DMS153 (cell line): ENCODE measurements around the gene ITGB2.

Source experiments
- DNase-seq: peaks from one replicate; lab custom pipeline; 2025; lab: John Stamatoyannopoulos, UW

The ITGB2 gene

GRCh38 chr21:44897326-44898010, 23.2 kb downstream of the ITGB2 start:
- no peak for DNase-seq

GRCh38 chr21:44896561-44897286, 24.0 kb downstream of the ITGB2 start:
- DNase-seq: no peak

DNA sequence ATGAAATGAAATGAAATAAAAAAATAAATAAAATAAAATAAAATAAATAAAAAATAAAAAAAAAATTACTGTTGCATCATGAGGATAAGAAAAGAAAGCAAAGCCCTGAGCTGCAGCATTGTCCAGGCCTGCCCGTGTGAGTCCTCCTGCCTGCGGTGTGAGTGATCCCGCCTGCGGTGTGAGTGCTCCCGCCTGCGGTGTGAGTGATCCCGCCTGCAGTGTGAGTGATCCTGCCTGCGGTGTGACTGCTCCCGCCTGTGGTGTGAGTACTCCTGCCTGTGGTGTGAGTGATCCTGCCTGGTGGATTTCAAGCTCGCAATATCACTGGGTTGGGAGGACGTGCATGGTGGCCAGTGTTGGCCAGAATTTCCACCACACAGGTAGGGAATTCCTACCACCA, 24.8 kb downstream of the ITGB2 start:
- DNase-seq: no peak

DNA sequence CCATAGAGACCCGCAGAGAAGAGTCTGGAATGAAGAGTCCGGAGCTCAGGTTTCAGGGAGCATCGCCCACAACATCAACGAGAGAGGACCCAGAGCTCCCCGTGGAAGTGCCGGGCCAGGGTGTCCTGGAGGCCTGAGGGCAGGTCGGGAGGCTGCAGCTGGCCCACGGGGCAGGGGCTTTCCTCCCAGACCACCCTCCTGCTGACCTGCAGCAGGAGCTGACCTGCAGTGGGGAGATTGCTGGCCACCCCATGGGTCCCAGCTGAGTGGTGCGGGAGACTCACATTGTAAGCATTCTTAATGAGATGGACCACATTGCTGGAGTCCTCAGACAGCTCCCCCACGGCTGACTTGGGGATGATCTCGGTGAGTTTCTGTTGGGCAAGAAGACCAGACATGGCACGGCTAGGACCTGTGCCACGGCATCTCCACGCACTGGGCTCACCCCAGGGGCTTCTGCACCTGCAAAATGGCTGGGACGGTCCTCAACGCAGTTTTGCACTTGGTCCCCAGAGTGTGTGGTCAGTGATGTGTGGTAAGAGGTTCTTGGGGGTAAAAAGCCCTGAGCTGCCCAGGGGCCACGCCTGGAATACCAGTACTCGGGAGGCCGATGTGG, 25.9 kb downstream of the ITGB2 start:
- DNase-seq: no peak

DNA sequence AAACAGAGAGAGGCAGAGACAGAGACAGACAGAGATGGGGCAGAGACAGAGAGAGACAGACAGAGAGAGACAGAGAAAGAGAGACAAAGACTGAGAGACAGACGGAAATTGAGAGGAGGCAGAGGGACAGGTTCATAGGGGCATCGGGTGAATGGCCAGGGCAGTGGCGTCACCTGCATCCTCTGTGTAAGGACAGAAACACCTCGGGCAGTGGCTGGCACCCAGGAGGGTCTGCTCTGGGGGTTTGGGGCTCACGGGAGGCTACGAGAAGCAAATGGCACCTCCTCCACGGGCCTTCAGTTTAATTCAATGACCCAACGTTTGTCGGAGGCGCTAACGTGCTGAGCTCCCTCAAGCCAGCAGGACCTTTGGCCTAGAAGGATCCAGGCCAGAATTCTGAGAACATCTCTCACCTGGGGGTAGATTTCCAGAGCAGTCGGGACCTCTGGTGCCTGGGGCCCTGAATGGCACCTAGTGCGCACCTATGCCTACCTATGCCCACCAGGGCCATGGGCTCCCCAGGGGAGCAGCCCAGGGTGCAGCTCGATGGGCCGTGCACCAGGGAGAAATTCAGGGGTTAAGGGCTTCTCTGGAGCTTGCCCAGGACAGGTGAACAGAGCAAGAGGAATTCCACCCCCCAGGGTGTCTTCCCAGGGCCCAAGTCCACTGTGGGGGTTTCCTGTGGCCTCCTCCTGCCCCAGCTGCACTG, 26.6 kb downstream of the ITGB2 start:
- DNase-seq: no peak

DNA sequence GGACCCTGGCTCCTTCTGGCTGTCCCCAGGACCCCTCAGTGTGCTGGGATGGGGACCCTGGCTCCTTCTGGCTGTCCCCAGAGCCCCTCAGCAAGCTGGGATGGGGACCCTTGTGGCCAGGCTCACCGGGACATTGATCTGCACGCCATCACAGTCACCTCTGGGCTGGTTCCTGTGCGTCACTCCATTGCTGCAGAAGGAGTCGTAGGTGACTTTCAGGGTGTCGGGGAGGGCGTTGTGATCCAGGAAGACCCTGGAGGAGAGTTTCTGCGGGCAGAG, 27.5 kb downstream of the ITGB2 start:
- no peak for DNase-seq

DNA sequence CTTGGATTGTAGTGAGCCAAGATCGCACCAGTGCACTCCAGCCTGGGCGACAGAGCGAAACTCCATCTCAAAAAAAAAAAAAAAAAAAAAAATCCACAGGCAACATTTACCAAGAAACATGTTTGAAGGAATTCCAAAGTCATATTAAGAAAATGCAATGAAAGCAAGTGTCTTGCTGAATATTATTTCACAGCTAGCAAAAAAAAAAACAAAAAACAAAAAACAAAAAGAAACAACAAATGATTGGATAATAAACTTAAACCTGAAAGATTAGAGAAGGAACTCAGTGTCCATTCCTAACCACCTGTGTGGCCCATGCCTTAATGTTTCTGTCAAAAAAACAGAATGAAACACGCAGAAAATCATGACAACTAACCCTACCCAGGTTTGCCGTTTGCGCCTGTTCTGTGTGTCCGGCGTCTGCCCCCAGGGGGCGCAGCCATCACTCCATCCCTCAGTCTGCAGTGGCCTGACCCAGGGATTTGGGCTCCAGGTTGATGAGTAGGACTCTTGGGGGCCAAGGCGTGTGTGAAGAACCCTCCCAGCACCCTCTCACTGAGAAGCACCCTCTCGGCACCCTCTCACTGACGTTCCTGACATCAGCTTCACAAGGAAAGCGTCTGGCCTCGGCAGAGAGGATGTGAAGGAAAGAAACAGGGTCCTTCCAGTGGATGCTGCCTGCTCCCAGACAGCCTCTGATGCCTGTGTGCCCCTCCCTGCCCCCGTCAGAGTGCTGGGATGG, 28.0 kb downstream of the ITGB2 start:
- no peak for DNase-seq

- DNase-seq: no peak
These were observed 28.6 kb downstream of the ITGB2 start for GRCh38 chr21:44892095-44892494.

DNA sequence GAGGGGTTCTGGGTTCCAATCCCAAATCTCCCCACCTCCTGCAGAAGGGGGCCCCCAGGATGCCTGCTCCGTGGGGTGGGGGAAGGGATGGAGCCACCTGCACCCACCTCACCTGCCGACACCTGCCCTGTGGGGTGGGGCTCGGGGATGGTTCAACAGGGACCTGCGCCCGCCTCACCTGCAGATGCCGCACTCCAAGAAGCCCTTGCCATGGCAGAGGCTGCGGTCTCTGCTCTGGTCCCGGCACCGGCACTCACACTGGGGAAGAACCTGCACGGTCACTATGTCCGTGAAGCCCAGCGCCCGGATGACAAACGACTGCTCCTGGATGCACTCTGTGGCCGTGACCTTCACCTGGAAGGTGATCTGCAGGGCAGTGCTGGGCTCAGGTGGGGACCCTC, 29.1 kb downstream of the ITGB2 start:
- no peak for DNase-seq

GRCh38 chr21:44890961-44891541, 29.6 kb downstream of the ITGB2 start:
- DNase-seq: no peak

- DNase-seq: no peak
These were observed 30.3 kb downstream of the ITGB2 start for GRCh38 chr21:44890338-44890931.

- DNase-seq: no peak
These were observed 30.9 kb downstream of the ITGB2 start for GRCh38 chr21:44889625-44890337.

DNA sequence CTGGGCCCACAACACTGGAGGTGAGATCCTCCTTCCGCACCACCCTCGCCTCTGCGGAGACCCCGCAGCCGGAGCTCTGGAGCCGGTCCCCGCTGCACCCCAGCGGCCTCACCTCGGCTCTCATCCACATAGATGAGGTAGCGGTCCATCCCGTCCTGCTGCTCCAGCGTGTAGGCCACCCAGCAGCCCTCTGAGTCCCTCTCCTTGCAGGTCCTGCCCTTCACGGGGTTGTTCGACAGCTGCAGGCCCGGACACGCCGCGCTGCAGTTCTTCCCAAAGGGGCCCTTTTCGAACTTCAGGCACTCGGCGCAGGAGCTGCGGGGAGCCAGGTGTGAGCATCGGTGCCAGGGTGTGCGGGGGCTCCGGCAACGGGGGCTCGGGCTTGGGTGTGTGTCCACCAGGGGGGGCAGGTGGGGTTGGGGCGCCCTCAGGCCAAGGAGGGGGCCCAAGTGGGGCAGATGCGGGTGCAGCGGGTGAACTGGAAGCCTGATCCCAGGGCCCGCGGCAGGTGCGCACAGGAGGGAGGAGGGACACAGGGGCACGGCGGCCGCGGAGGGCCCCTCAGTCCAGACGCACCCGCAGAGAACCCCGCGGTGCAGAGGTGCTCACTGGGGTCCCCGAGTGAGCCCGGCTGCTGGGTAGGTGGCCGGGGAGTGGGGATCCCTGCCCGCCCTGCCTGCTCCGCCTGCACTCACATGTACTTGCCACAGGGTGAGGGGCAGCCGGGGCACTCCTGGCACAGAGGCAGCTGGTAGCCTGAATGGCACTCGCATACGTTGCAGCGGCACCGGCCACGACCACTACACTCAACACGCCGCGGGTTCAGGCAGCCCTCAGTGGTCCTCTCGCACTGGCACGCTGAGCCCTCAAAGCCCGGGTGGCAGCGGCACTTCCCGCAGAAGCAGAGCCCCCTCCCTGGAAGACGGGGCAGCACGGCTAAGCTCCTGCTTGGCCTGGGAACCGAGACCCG, 31.8 kb downstream of the ITGB2 start:
- no peak for DNase-seq

- no peak for DNase-seq
These were observed 32.7 kb downstream of the ITGB2 start for GRCh38 chr21:44887807-44888580.

GRCh38 chr21:44887126-44887806, 33.4 kb downstream of the ITGB2 start:
- DNase-seq: no peak

- DNase-seq: no peak
These were observed 34.3 kb downstream of the ITGB2 start for GRCh38 chr21:44886113-44887075.

DNA sequence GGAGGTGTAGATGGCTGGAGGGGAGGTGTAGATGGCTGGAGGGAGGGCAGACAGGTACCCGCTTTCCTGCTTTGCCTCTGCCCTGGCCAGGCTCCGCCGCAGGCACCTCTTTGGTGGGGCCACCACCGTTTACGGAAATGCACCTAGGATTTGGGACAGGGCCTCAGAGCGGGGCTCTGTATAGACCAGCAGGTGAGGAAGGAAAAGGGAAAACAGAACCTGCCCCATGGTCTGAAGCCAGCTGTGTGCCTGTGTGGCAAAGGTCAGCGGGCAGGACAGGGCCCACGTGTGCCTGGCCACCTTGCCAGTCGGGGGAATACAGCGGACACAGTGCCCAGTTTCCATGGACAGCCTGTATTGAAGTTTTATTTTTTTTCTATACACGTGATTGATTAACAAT, 35.1 kb downstream of the ITGB2 start:
- no peak for DNase-seq
